Osteocyte (in vitro differentiated cells): Measurements from ENCODE around the gene EXOC3L4. TPM values are rescaled to one million over a fixed set of nuclear protein-coding genes. Genes with fewer than 3 reads are reported as not detected.

Source experiments
- DNase-seq: peaks from one replicate; pipeline ENCODE4 v3.0.0; 2021; ENCODE audit warnings: mixed read lengths; ENCODE audit not compliant: unreplicated experiment; ENCODE audit errors: extremely low spot score
- H3K27ac Mint-ChIP-seq: one replicate; pipeline ENCODE4 v1.8.0; 2021; ENCODE audit warnings: mild to moderate bottlenecking, mixed read lengths; ENCODE audit not compliant: unreplicated experiment
- H3K27me3 Mint-ChIP-seq: one replicate; pipeline ENCODE4 v1.8.0; 2021; ENCODE audit warnings: mixed read lengths; ENCODE audit not compliant: unreplicated experiment
- H3K36me3 Mint-ChIP-seq: one replicate; pipeline ENCODE4 v1.8.0; 2021; ENCODE audit warnings: mixed read lengths; ENCODE audit not compliant: unreplicated experiment
- H3K4me1 Mint-ChIP-seq: one replicate; pipeline ENCODE4 v1.8.0; 2021; ENCODE audit warnings: mixed read lengths; ENCODE audit not compliant: unreplicated experiment
- H3K4me3 Mint-ChIP-seq: one replicate; pipeline ENCODE4 v1.8.0; 2021; ENCODE audit warnings: mild to moderate bottlenecking, moderate library complexity, mixed read lengths; ENCODE audit not compliant: unreplicated experiment
- H3K9me3 Mint-ChIP-seq: one replicate; pipeline ENCODE4 v1.8.0; 2021; ENCODE audit warnings: mixed read lengths; ENCODE audit not compliant: unreplicated experiment
- CTCF ChIP-seq: fragments of 200-600 bp; sonication (generic); IDR thresholded peaks from 2 replicates; pipeline ENCODE4 v1.5.0; 2021; ENCODE audit warnings: antibody characterized with exemption, mild to moderate bottlenecking, moderate library complexity
- total RNA-seq: library from RNA; stranded (reverse); gene quantifications from 2 replicates; pipeline ENCODE4 v1.2.1, GENCODE V29; 2021

EXOC3L4 gene
- total RNA-seq, 1 donor from 2014 or later: 0.86 TPM

GRCh38 chr14:103108749-103109207 lies 14.3 kb downstream of the EXOC3L4 start:
- no peak for TF ChIP-seq CTCF
- no peaks in the 10 kb centered on the region for H3K9me3 Mint-ChIP-seq
- no peak overlapping the region for H3K4me3 Mint-ChIP-seq
- H3K4me1 Mint-ChIP-seq: peaks cover 28% of the 10 kb centered on the region
- no peak for DNase-seq
- H3K27ac Mint-ChIP-seq: no peak overlapping the region
- no peaks in the 10 kb centered on the region for H3K27me3 Mint-ChIP-seq
- H3K36me3 Mint-ChIP-seq: no peaks in the 10 kb centered on the region

- DNase-seq: no peak
- Mint-ChIP-seq H3K36me3 (no peaks in the 10 kb centered on the region), H3K4me3 (peak overlapping the region; percentile 38), H3K27me3 (no peaks in the 10 kb centered on the region), H3K9me3 (no peaks in the 10 kb centered on the region), H3K4me1 (peaks cover 28% of the 10 kb centered on the region), H3K27ac (peak overlapping the region; percentile 71)
- no peak for TF ChIP-seq CTCF
Observed at GRCh38 chr14:103109535-103110441, 15.3 kb downstream of the EXOC3L4 start.

GRCh38 chr14:103110681-103111231 lies 16.2 kb downstream of the EXOC3L4 start:
- Mint-ChIP-seq H3K36me3 (no peaks in the 10 kb centered on the region), H3K4me3 (peak overlapping the region; percentile 10), H3K27me3 (no peaks in the 10 kb centered on the region), H3K9me3 (no peaks in the 10 kb centered on the region), H3K27ac (peak overlapping the region; percentile 71), H3K4me1 (peaks cover 29% of the 10 kb centered on the region)
- no peak for TF ChIP-seq CTCF
- DNase-seq: no peak

- H3K9me3 Mint-ChIP-seq: no peaks in the 10 kb centered on the region
- no peak for DNase-seq
- peaks cover 28% of the 10 kb centered on the region for H3K4me1 Mint-ChIP-seq
- no peak for TF ChIP-seq CTCF
- H3K27me3 Mint-ChIP-seq: no peaks in the 10 kb centered on the region
- no peak overlapping the region for H3K4me3 Mint-ChIP-seq
- H3K27ac Mint-ChIP-seq: no peak overlapping the region
- H3K36me3 Mint-ChIP-seq: no peaks in the 10 kb centered on the region
Observed at GRCh38 chr14:103111232-103111868, 16.8 kb downstream of the EXOC3L4 start.
